Measurements from ENCODE around the gene PCDHA12.
"Not testable (repeated sequence)": the region's sequence is repeated elsewhere in the genome, so short reads cannot be mapped to it uniquely, and the experiment has no call there.

PCDHA12 gene

DNA sequence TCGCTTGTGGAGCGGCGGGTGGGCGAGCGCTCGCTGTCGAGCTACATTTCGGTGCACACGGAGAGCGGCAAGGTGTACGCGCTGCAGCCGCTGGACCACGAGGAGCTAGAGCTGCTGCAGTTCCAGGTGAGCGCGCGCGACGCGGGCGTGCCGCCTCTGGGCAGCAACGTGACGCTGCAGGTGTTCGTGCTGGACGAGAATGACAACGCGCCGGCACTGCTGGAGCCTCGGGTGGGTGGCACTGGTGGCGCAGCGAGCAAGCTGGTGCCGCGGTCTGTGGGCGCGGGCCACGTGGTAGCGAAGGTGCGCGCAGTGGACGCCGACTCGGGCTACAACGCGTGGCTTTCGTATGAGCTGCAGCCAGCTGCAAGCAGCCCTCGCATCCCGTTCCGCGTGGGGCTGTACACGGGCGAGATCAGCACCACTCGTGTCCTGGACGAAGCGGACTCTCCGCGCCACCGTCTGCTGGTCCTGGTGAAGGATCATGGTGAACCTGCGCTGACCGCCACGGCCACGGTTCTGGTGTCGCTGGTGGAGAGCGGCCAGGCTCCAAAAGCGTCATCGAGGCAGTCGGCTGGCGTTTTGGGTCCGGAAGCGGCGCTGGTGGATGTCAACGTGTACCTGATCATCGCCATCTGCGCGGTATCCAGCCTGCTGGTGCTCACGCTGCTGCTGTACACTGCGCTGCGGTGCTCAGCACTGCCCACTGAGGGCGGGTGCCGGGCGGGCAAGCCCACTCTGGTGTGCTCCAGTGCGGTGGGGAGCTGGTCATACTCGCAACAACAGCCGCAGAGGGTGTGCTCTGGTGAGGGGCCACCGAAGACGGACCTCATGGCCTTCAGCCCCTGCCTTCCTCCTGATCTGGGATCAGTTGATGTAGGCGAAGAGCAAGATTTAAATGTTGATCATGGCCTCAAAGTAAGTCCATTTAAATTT lies 32.0 kb upstream of the PCDHA12 start:
- H3K27ac ChIP-seq (ENCODE audit: low read depth, low read length), result no peak overlapping the region
- no peaks in the 10 kb centered on the region for H3K36me3 ChIP-seq (ENCODE audit: insufficient read depth, low read length)
- H3K4me1 ChIP-seq (ENCODE audit: control insufficient read depth, insufficient read depth, low read length, unreplicated experiment), result no peaks in the 10 kb centered on the region
- no peak overlapping the region for H2AFZ ChIP-seq (ENCODE audit: low read length, unreplicated experiment)
- no peaks in the 10 kb centered on the region for H3K27me3 ChIP-seq (ENCODE audit: insufficient read depth, low read length)
- no peak overlapping the region for H3K4me3 ChIP-seq (ENCODE audit: low read depth, low read length)
- H3K79me2 ChIP-seq (ENCODE audit: control insufficient read depth, insufficient read depth, low read length, unreplicated experiment), result no peaks in the 10 kb centered on the region

DNA sequence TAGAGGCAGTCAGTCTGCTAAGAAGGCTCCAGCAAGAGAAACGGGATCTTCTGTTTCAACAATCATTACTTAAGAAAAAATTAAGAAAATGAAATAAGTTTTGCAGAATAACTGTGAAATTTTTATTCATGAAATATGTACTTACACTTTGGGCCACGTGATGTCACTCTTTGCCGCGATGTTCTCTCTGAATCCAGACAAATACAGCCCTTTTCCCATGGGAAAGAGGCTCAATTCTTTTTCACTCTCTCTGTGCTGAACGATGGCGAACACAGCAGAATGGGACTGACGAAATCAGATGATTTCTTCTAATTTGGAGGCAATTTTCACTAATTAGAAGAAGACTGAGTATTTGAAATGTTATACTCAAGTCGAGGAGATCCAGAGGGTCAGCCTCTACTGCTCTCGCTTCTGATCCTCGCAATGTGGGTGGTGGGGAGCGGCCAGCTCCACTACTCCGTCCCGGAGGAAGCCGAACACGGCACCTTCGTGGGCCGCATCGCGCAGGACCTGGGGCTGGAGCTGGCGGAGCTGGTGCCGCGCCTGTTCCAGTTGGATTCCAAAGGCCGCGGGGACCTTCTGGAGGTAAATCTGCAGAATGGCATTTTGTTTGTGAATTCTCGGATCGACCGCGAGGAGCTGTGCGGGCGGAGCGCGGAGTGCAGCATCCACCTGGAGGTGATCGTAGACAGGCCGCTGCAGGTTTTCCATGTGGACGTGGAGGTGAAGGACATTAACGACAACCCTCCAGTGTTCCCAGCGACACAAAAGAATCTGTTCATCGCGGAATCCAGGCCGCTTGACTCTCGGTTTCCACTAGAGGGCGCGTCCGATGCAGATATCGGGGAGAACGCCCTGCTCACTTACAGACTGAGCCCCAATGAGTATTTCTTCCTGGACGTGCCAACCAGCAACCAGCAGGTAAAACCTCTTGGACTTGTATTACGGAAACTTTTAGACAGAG lies 26.7 kb upstream of the PCDHA12 start, which contains the start of gene PCDHA9:
TSS of gene PCDHA9 (plus strand) at position 244 of the 964 bp plus-strand sequence. CDS start at position 358, 114 bp downstream.
- not testable (repeated sequence) for H2AFZ ChIP-seq (ENCODE audit: low read length, unreplicated experiment); H3K36me3 ChIP-seq (ENCODE audit: insufficient read depth, low read length); H3K27ac ChIP-seq (ENCODE audit: low read depth, low read length); H3K27me3 ChIP-seq (ENCODE audit: insufficient read depth, low read length); H3K4me3 ChIP-seq (ENCODE audit: low read depth, low read length); H3K4me1 ChIP-seq (ENCODE audit: control insufficient read depth, insufficient read depth, low read length, unreplicated experiment); H3K79me2 ChIP-seq (ENCODE audit: control insufficient read depth, insufficient read depth, low read length, unreplicated experiment)

DNA sequence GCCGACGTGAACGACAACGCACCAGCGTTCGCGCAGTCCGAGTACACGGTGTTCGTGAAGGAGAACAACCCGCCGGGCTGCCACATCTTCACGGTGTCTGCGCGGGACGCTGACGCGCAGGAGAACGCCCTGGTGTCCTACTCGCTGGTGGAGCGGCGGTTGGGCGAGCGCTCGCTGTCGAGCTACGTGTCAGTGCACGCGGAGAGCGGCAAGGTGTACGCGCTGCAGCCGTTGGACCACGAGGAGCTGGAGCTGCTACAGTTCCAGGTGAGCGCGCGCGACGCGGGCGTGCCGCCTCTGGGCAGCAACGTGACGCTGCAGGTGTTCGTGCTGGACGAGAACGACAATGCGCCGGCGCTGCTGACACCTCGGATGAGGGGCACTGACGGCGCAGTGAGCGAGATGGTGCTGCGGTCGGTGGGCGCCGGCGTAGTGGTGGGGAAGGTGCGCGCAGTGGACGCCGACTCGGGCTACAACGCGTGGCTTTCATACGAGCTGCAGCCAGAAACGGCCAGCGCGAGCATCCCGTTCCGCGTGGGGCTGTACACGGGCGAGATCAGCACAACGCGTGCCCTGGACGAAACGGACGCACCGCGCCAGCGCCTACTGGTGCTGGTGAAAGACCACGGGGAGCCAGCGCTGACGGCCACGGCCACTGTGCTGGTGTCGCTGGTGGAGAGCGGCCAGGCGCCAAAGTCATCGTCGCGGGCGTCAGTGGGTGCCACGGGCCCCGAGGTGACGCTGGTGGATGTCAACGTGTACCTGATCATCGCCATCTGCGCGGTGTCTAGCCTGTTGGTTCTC lies 25.1 kb upstream of the PCDHA12 start:
- not testable (repeated sequence) for H3K4me1 ChIP-seq (ENCODE audit: control insufficient read depth, insufficient read depth, low read length, unreplicated experiment); H3K36me3 ChIP-seq (ENCODE audit: insufficient read depth, low read length); H3K27ac ChIP-seq (ENCODE audit: low read depth, low read length); H3K79me2 ChIP-seq (ENCODE audit: control insufficient read depth, insufficient read depth, low read length, unreplicated experiment); H2AFZ ChIP-seq (ENCODE audit: low read length, unreplicated experiment); H3K4me3 ChIP-seq (ENCODE audit: low read depth, low read length); H3K27me3 ChIP-seq (ENCODE audit: insufficient read depth, low read length)

DNA sequence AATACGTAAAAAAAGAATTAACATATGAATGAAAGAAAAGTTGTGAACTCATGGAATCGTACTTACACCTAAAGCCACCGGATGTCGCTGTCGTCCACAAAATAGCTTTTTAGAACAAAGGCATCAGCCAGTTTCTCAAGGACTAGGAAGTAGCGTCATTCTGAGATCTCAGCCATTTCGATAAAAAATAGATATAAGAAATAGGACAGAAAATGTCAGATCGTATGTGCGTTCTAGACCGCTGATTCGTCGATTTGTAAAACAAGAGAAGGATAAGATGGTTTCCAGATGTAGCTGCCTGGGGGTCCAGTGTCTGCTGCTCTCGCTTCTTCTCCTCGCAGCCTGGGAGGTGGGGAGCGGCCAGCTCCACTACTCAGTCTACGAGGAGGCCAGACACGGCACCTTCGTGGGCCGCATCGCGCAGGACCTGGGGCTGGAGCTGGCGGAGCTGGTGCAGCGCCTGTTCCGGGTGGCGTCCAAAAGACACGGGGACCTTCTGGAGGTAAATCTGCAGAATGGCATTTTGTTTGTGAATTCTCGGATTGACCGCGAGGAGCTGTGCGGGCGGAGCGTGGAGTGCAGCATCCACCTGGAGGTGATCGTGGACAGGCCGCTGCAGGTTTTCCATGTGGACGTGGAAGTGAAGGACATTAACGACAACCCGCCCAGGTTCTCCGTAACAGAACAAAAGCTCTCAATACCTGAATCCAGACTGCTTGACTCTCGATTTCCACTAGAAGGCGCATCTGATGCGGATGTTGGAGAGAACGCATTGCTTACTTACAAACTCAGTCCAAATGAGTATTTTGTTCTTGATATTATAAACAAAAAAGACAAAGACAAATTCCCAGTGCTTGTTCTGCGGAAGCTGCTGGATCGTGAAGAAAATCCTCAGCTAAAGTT lies 19.1 kb upstream of the PCDHA12 start, which contains the start of gene PCDHA10:
TSS of gene PCDHA10 (plus strand) at position 126 of the 903 bp plus-strand sequence. CDS start at position 278, 152 bp downstream.
- Histone ChIP-seq H3K79me2 (ENCODE audit: control insufficient read depth, insufficient read depth, low read length, unreplicated experiment) (no peaks in the 10 kb centered on the region), H3K4me3 (ENCODE audit: low read depth, low read length) (no peak within 1 kb of the TSS), H3K27ac (ENCODE audit: low read depth, low read length) (no peak within 1 kb of the TSS), H3K4me1 (ENCODE audit: control insufficient read depth, insufficient read depth, low read length, unreplicated experiment) (no peaks in the 10 kb centered on the region), H3K27me3 (ENCODE audit: insufficient read depth, low read length) (no peaks in the 10 kb centered on the region), H3K36me3 (ENCODE audit: insufficient read depth, low read length) (no peaks in the 10 kb centered on the region), H2AFZ (ENCODE audit: low read length, unreplicated experiment) (no peak within 1 kb of the TSS)

DNA sequence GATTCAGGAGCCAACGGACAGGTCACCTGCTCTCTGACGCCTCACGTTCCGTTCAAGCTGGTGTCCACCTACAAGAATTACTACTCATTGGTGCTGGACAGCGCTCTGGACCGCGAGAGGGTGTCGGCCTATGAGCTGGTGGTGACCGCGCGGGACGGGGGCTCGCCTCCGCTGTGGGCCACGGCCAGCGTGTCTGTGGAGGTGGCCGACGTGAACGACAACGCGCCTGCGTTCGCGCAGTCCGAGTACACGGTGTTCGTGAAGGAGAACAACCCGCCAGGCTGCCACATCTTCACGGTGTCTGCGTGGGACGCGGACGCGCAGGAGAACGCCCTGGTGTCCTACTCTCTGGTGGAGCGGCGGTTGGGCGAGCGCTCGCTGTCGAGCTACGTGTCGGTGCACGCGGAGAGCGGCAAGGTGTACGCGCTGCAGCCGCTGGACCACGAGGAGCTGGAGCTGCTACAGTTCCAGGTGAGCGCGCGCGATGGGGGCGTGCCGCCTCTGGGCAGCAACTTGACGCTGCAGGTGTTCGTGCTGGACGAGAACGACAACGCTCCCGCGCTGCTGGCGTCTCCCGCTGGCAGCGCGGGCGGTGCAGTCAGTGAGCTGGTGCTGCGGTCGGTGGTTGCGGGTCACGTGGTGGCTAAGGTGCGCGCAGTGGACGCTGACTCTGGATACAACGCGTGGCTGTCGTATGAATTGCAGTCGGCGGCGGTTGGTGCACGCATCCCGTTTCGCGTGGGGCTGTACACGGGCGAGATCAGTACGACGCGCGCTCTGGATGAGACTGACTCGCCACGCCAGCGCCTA lies 17.7 kb upstream of the PCDHA12 start:
- Histone ChIP-seq H3K4me3 (ENCODE audit: low read depth, low read length) (no peak overlapping the region), H3K27ac (ENCODE audit: low read depth, low read length) (no peak overlapping the region), H2AFZ (ENCODE audit: low read length, unreplicated experiment) (no peak overlapping the region), H3K27me3 (ENCODE audit: insufficient read depth, low read length) (no peaks in the 10 kb centered on the region), H3K36me3 (ENCODE audit: insufficient read depth, low read length) (no peaks in the 10 kb centered on the region), H3K79me2 (ENCODE audit: control insufficient read depth, insufficient read depth, low read length, unreplicated experiment) (no peaks in the 10 kb centered on the region), H3K4me1 (ENCODE audit: control insufficient read depth, insufficient read depth, low read length, unreplicated experiment) (no peaks in the 10 kb centered on the region)

DNA sequence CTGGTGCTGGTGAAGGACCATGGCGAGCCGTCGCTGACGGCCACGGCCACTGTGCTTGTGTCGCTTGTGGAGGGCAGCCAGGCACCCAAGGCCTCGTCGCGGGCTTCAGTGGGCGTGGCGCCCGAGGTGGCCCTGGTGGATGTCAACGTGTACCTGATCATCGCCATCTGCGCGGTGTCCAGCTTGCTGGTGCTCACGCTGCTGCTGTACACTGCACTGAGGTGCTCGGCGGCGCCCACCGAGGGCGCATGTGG lies 17.2 kb upstream of the PCDHA12 start:
- H2AFZ ChIP-seq (ENCODE audit: low read length, unreplicated experiment), result no peak overlapping the region
- no peak overlapping the region for H3K4me3 ChIP-seq (ENCODE audit: low read depth, low read length)
- H3K27ac ChIP-seq (ENCODE audit: low read depth, low read length), result no peak overlapping the region
- H3K27me3 ChIP-seq (ENCODE audit: insufficient read depth, low read length), result no peaks in the 10 kb centered on the region
- no peaks in the 10 kb centered on the region for H3K79me2 ChIP-seq (ENCODE audit: control insufficient read depth, insufficient read depth, low read length, unreplicated experiment)
- no peaks in the 10 kb centered on the region for H3K36me3 ChIP-seq (ENCODE audit: insufficient read depth, low read length)
- no peaks in the 10 kb centered on the region for H3K4me1 ChIP-seq (ENCODE audit: control insufficient read depth, insufficient read depth, low read length, unreplicated experiment)

DNA sequence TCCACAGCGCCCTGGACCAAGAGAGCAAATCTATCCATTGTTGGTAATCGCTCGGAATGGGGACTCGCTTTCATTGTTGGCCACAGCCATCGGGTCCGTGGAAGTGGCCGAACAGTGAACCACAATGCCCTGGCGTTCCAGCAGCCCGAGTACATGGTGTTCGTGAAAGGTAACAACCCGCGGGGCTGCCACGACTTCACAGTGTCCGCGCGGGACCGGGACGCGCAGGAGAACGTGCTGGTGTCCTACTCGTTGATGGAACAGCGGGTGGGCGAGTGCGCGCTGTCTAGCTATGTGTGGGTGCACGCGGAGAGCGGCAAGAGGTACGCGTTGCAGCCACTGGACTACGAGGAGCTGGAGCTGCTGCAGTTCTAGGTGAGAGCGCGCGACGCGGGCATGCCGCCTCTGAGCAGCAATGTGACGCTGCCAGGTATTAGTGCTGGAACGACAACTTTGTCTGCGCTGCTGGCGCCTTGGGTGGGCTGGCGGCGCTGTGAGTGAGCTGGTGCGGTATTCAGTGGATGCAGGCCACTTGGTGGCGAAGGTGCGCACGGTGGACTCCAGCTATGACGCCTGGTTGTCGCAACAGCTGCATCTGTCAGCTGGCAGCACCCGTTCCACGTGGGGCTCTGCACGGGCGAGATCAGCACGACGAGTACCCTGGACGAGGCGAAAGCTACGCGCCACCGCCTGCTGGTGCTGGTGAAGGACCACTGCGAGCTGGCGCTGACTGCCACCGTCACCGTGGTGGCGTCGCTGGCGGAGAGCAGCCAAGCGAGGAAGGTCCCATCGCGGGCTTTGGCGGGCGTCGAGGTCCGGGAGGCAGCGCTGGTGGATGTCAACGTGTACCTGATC lies 12.4 kb upstream of the PCDHA12 start:
- no peaks in the 10 kb centered on the region for H3K4me1 ChIP-seq (ENCODE audit: control insufficient read depth, insufficient read depth, low read length, unreplicated experiment)
- no peak overlapping the region for H2AFZ ChIP-seq (ENCODE audit: low read length, unreplicated experiment)
- H3K4me3 ChIP-seq (ENCODE audit: low read depth, low read length), result no peak overlapping the region
- H3K79me2 ChIP-seq (ENCODE audit: control insufficient read depth, insufficient read depth, low read length, unreplicated experiment), result no peaks in the 10 kb centered on the region
- peaks cover 4% of the 10 kb centered on the region; the same call in 1 of the 2 replicates for H3K27me3 ChIP-seq (ENCODE audit: insufficient read depth, low read length)
- no peaks in the 10 kb centered on the region for H3K36me3 ChIP-seq (ENCODE audit: insufficient read depth, low read length)
- no peak overlapping the region for H3K27ac ChIP-seq (ENCODE audit: low read depth, low read length)

DNA sequence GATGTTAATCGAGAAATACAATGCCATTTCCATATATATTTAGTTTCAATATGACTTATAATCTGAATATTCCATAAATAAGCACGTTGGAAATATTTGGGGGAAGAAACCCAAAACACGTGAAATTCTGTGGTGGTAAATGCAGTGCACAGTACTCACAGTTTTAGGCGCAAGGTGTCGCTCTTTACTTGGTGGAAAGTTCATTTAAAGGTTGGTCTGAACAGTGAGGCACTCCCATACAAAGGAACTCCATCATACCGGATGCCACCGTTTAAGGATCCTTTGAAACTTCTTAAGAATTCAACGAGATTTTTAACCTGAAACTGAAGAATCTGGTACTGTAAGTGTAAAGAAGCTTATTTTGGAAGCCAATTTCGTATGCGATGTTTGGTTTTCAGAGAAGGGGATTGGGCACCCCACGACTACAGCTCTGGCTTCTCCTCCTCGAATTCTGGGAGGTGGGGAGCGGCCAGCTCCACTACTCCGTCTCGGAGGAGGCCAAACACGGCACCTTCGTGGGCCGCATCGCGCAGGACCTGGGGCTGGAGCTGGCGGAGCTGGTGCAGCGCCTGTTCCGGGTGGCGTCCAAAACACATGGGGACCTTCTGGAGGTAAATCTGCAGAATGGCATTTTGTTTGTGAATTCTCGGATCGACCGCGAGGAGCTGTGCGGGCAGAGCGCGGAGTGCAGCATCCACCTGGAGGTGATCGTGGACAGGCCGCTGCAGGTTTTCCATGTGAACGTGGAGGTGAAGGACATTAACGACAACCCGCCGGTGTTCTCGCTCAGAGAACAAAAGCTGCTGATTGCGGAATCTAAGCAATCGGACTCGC lies 6.2 kb upstream of the PCDHA12 start, which contains the start of gene PCDHA11:
TSS of gene PCDHA11 (plus strand) at position 237 of the 834 bp plus-strand sequence. CDS start at position 384, 147 bp downstream.
- Histone ChIP-seq H3K27me3 (ENCODE audit: insufficient read depth, low read length) (peaks cover 4% of the 10 kb centered on the region; the same call in 1 of the 2 replicates), H3K79me2 (ENCODE audit: control insufficient read depth, insufficient read depth, low read length, unreplicated experiment) (no peaks in the 10 kb centered on the region), H2AFZ (ENCODE audit: low read length, unreplicated experiment) (no peak within 1 kb of the TSS), H3K4me1 (ENCODE audit: control insufficient read depth, insufficient read depth, low read length, unreplicated experiment) (no peaks in the 10 kb centered on the region), H3K4me3 (ENCODE audit: low read depth, low read length) (no peak within 1 kb of the TSS), H3K27ac (ENCODE audit: low read depth, low read length) (no peak within 1 kb of the TSS), H3K36me3 (ENCODE audit: insufficient read depth, low read length) (no peaks in the 10 kb centered on the region)

All from ACC112 (cell line).